GM19467 (cell line): Measurements from ENCODE around the gene MCC.
"Not testable (repeated sequence)": the region's sequence is repeated elsewhere in the genome, so short reads cannot be mapped to it uniquely, and the experiment has no call there.

ENCODE experiments used
- ATAC-seq: cut with Tn5 transposase; IDR thresholded peaks from one replicate; pipeline ENCODE4 v1.9.1; 2021; ENCODE audit warnings: mild to moderate bottlenecking, moderate library complexity; ENCODE audit not compliant: unreplicated experiment

Gene MCC

DNA sequence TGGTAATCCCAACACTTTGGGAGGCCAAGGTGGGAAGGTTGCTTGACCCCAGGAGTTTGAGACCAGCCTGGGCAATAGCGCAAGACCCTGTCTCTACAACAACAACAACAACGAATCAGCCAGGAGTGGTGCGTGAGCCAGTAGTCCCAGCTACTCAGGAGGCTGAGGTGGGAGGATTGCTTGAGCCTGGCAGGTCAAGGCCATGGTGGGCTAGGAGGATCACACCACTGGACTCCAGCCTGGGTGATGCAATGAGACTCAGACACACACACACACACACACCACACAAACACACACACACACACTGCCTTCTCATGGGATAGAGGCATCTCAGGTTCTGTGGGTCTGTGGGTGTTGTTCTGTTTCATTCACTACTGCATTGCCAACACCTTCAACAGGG lies 396.6 kb downstream of the MCC start:
- no peak for ATAC-seq

DNA sequence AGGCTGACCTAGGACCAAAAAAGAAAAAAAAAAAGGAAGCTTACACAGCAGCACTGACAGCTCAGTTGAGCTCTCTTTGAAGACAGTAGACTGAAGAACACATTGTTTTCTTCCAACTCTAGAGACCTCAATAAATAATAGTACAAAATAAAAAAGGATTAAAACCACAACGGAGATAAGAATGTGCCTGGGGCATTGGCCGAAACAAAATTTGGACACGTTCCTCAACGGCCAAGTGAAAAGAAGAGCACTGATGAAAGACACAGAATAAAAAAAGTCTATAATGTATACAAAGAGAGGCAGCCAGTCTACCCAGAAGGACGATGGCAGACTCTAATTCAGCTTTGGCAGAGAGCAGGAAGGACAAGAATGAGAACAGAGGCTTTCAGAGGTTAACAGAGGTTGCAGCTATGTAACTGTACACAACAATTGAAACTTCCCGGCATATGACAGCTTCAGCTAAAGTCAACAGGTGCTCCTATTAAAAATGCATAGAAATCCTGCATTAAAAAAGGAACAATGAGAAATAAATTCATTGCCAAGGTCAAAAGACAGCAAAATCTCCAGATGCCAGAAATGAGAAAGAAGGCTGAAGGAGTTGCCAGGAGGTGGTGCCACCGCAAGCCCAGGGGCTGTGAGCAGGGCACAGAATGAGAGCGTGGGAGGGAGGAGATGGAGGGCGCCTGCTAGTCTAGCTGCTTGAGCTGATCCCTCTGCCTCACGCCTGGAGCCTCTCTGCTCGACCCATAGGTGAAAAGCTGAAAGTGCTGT lies 397.7 kb downstream of the MCC start:
- ATAC-seq = no peak

DNA sequence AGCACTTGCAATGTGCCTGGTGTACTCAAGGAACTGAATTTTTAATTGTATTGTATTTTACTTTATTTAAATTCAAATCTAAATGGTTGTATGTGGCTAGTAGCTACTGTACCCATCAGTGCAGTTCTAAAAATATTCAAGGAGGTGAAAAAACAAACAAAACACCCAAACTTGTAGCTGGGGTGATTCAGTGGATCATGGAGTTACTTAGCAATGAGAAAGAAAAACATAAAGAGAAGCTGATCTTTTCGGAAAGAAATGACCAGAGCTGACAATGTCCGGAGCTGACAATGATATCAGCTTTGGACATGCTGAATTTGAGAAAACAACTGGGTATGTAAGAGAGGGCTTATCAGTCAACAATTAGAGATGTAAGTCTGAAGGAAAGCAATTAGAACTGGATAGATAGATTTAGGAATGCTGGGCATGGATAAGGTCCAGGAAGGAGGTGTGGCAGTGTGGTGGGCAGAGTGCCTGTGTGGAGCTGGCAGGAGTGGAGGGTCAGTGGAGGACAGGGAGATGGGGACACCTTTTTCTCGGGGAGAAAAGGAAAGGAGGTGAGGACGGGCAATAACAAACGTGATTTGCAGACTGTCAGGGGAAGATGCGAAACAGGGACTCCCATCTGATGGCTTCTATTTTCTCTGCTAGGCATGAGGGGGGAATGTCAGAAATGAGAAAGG lies 398.5 kb downstream of the MCC start:
- ATAC-seq = no peak

DNA sequence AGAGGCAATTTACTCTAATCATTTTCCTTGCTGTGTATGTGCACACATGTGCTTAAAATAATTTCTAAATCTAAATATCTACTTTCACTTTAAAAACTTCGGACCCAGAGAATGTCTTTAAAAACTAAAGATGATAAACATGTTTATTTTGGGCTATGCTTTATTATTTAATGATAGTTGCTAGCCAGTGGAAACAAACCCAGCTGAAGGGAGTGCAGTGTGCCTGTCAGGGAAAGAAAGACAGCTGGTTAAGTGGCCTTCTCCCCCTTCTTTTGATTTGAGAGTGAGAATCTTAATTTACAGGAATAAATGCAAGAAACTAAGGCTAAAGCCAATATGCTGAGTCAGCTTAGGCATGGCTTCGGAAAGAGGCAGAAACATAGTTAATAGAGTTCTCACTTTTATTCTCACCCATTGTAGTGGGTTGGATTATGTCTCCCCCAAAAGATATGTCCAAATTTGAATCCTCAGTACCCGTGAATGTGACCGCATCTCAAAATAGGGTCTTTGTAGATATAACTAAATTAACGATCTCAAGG lies 400.2 kb downstream of the MCC start:
- ATAC-seq = no peak

DNA sequence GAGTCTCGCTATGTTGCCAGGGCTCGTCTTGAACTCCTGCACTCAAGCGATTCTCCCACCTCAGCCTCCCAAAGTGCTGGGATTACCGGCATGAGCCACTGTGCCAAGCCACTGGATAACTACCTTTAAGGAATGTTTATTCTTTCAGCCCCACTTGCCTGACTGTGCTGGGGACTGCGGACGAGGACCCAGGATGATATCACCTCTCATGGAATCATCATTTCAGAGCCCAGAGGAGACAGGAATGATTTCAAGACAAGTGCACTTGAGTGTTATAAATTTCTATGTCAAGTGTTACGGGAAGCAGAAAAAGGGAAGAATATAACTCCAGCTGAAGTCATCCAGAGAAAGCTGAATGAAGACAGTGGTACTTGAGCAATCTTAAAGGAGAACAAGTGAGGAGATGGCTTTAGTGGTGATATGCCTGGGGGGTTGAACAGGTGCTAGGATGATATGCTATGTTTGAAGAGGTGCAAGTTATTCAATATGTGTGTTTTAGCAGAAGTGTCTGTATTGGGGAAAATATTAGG lies 402.3 kb downstream of the MCC start:
- no peak for ATAC-seq

DNA sequence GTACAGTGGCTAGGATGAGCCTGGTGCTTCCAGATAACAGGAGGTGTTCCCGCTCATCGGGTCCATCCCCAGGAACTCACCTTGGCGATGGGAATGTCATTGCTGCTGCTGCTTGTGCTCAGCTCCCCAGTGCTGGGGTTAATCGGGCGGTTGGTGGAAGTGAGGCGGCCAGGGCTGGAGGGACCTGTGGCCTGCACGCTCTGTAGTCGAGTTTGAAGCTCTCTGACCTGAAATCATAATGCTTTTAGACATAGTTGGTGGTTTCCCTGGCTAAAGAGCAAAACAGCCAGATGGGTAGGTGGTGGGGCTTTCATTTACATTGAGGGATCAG lies 403.2 kb downstream of the MCC start:
- no peak for ATAC-seq

DNA sequence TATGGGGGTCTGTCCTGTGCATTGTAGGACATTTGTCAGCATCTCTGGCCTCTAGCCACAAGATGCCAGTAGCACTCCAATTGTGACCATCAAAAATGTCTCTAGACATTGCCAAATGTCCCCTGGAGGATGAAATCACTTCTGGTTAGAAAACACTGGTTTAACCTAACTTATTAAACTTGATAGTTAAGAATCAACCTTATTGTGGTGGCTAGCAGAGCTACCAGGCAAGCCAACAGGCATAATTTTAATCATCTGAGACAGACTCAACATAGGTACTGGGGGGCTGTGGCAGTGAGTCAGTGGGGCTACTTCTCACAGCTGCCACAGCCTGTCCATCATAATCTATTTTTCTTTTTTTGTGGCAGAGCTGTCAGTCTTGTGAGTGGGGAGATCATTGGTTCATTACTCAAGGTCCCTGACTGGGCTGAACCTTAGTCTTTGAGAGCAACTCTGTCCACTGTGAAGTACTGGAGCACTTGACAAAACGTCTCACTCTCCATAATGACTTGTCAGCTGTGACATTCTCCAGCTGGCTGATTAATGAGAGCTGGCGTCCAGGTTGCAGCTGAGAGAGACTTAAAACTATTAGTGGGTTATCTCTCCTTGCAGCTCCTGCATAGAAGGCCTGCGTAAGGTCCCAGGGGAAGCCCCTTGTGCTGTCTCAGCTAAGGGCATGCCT lies 403.7 kb downstream of the MCC start:
- no peak for ATAC-seq

DNA sequence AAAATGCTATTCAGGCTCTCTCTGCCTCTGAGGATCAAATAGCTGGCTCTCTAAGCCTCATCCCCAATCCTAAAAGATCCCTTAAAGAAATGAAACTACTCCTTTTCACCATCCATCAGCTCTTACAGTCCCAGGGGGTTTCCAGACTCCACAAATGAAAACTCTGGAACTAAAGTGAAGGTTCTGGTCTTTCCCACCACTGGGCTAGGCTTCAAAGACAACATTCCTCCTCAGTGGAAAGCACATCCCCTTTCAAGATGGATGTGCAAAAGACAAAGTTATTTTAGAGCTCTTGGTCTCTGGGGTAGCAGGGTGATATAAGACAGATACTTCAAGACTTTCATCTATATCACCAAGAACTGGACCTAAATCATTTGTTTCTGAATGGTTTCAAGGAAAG lies 404.8 kb downstream of the MCC start:
- no peak for ATAC-seq

DNA sequence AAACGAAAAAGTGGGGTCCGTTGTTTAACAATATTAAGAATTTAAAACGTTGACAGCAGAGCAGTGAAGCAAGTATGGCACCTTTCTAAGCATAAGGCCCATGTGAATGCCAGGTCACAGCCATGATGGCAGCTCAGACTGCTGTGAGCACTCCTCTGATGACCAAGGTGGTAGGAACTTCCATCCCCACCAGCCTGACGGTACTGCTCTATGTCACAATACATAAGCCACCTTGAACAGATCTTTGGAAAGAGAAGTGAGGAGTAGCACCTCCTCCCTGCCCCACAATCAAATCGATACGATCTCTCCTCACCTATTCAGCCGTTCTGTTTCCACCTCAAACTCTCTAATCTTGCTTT lies 405.7 kb downstream of the MCC start:
- ATAC-seq = no peak

DNA sequence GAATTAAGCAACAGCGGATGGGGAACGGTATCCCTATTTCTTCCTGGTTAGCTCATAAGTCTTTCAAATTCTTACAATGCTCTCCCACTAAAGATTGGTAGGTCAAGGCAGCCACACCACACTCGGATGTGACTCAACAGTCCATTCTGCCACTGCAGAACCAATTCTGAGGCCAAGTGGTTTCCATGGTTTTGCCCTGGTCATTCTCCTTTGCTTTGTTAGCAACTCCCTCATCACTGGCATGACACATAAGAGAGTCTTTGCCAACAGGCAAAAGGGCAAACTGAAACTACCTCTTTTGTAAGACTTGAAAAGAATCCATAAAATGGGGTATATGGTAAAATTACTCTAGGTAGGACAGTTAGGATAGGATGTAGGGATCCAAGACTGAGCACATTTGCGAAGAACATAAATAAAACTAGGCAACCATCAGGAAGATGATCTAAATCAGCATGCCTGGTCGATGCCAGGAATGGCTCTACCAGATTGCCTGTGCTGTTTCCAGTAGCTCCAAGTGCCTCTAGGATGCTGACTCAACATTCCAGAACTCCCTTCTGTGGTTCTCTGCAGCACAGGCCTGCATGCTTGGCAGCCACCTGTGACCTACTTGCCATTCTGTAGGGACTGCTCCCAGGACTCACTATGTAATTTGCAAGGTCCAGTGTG lies 406.2 kb downstream of the MCC start:
- no peak for ATAC-seq

DNA sequence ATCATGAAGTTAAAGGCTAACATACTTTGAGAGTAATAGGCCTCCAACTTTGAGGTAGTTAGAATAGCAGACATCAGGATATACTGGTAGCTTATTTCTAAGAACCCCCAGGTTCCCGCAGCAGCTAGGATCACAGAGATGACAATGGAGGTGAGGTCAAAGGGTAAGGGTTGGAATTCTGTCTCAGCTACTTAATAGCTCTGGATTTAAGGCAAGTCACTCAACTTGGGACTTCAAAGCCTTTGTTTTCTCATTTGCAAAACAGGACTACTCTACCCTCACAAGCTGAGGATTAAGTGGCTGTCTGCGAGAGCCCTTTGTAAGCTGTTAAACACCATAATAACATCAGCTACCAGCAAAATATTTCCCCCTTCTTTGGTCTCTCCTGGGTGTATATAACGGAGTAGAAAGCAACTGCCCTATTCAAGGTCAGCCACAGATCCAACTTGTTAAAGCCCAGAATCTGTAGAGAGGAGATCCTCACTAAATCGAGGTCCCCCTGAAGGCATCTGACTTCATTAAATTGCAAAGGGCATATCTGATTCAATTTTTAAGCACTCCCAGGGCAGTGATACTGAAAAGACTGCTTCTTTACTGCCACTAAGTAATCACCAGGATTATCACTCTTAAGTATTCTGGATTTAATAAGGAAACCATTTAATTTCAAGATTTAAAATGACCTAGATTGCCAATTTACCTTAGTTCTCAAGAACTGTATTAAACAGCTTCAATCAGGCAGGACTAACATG lies 407.0 kb downstream of the MCC start:
- no peak for ATAC-seq

DNA sequence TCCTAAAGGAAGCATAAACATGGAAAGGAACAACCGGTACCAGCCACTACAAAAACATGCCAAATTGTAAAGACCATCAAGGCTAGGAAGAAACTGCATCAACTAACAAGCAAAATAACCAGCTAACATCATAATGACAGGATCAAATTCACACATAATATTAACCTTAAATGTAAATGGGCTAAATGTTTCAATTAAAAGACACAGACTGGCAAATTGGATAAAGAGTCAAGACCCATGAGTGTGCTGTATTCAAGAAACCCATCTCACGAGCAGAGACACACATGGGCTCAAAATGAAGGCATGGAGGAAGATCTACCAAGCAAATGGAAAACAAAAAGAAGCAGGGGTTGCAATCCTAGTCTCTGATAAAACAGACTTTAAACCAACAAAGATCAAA lies 411.6 kb downstream of the MCC start:
- not testable (repeated sequence) for ATAC-seq

DNA sequence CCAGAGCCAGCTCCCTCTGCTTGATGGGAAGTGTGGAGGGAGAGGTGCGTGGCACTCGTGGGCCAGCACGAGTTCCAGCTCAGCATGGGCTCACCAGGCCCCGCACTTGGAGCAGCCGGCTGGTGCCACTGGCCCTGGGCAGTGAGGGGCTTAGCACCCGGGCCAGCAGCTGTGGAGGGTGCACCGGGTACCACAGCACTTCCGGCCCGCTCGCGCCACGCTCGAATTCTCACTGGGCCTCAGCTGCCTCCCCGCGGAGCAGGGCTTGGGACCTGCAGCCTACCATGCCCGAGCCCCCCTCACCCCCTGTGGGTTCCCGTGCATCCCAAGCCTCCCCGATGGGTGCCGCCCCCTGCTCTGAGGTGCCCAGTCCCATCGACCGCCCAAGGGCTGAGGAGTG lies 413.2 kb downstream of the MCC start:
- no peak for ATAC-seq

DNA sequence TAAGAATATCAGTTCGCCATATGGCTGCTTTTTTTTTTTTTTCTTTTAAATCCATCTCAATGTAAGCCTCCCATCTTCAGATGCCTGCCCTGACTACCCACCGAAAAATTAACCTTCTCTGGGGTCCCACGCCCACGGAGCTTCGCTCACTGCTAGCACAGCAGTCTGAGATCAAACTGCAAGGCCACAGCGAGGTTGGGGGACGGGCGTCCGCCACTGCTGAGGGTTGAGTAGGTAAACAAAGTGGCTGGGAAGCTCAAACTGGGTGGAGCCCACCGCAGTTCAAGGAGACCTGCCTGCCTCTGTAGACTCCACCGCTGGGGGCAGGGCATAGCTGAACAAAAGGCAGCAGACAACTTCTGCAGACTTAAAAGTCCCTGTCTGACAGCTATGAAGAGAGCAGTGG lies 414.6 kb downstream of the MCC start:
- not testable (repeated sequence) for ATAC-seq

DNA sequence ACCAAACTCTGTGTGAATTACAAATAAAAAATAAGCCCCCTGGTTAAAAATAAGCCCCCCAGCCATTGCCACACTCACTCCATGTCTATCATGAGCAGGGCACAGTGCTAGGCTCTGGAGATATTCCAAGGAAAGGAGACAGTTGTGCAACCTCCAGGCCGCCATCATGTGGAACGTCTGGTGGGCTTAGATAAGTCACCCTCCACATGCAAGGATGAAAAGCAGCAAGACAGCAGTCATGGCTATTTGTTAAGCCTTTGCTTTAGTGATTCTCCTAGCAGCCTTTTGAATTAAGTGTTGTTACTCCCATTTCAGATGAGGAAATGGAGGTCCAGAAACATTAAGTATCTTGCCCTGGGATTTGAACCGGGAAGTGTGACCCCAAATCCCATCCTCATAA lies 416.9 kb downstream of the MCC start:
- no peak for ATAC-seq

DNA sequence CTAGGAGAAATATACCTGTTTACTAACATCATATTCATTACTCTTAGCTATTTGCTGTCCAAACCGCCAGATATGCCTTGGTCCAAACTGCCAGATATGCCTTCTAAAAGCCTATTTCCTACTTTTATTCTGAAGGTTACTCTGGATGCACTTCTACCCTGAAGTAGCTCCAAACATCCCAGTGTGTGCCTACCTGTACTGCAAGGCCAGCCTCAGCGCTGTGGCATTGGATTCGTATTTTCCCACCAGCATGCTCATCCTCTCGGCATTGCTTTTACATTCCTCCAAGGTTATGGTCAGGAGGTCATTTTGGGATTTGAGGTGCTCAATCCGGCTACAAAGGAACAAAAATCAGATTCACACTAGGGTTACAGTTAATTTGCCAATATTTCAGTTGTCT lies 417.4 kb downstream of the MCC start:
- no peak for ATAC-seq

DNA sequence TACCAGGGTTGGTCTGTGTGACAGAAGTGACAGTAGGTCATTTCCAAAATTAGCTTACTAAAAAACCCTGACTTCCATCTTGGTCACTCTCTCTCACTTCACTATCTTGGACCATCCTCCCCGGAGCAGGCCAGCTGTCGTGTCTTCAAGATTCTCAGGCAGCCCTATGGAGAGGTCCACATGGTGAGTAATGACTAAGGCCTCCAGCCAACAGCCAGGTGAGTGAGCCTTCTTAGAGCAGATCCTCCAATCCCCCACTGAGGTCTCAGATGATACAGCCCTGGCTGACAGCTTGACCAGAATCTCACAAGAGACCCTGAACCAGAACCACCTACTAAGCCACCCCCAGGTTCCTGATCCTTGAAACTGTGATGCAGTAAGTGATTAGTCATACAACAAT lies 419.7 kb downstream of the MCC start:
- no peak for ATAC-seq

DNA sequence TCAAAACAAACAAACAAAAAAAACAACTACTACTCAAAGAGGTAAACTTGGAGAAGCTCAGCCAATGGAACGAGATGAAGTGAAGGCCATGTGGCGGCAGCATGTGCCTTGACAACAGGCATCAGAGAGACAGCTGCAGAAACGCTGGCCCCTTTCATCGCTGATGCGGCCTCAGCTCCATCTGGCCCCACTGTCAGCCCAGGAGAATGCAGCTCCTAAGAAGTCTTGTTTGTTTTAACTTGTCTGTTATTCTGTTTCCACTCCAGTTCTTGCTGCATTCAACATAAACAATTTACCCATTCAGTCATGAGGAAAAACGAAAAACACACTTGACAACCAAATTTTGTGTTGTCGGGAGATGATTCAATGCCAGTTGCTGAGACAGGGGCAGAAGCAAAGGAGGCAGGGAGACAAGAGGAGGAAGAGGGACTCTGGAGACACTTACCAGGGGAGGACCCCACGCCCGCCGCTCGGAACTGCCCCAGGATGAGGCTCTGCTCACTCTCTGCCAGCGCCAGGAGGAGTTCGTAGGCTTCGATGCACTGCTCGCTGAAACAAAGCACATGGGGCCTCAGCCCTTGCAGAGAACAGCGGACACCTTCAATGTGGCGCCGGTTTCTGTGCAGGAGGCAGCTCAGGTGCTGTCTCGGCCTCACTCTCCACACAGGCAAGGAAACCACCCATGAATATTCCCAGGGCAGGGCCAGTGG lies 420.5 kb downstream of the MCC start:
- no peak for ATAC-seq

DNA sequence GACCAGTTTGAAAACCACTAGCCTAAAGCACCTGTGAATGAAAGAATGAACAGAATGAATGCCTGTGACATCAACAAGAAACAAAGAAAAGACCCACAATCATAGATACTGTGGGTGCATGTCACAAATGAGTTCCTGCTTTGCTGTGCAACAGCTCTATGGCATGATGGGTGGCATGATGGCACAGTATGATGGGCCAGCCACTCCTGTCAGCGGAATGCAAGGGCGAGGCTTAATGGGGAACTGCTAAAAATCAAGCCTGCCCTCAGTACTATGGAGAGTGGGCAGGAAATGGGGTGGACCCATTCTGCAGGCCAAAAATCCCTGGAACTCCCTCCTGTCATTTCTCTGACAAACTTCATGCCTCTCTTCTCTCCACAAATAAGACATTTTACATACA lies 422.6 kb downstream of the MCC start:
- no peak for ATAC-seq

DNA sequence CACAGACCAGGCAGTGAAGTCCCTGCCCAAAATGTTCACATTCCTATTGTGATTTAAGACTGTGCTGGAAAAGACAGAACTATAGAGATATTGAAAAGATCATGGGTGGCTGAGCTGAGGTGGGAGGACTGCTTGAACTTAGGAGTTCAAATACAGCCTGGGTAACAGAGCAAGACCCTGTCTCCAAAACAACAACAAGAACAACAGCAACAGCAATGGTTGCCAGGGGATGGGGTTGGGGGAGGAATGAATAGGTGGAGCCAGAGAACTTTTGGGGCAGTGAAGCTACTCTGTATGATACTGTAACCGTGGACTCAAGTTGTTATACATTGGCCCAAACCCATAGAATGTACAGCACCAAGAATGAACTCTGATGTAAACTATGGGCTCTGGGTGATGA lies 423.4 kb downstream of the MCC start:
- no peak for ATAC-seq
